ENCODE measurements around the gene C19orf33. TPM values are rescaled to one million over a fixed set of nuclear protein-coding genes. Genes with fewer than 3 reads are reported as not detected.
A peak's percentile ranks its signal among the peaks of the same experiment; 100 is the strongest.

C19orf33 gene
- polyA plus RNA-seq, 3 donors from 2014 or later, result 2.8 TPM; not detected in 2

DNA sequence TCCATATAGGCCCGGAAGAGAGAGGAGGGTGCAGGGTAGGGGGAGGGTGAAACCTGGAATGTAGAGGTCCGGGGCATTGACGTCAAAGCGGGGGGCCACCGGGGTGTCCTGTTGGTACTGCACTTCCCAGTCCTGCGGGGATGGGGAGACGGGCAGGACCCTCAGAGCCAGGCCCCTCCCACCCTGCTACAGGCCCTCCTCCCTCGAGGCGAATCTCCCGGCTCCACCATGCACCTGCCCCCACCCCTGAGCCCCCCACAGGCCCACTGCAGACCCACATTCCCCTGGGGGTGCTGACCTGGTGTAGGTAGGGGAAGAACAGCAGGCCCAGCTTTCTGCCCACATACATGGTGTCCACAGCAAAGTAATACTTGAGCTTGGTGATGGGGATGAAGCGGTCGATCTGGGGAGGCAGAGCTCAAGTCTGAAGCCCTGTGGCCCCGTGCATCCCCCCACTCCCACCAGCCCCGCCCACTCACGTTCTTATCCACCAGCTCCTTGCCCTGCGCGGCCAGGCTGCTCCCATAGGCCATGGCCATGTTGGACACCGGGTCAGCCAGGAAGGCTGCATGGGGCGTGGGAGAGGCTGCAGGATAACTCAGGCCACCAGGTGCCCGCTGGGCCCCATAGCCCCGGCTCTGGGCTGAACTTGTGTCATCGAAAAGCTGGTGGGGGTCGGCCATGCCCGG lies 5.0 kb downstream of the C19orf33 start:
- peaks cover 2 to 7% of the 10 kb centered on the region in 2 donors for H3K4me1 Mint-ChIP-seq
- no peak for DNase-seq
- no peaks in the 10 kb centered on the region for H3K9me3 Mint-ChIP-seq
- H3K36me3 Mint-ChIP-seq, result peaks cover 2 to 4% (median 4%) of the 10 kb centered on the region in 3 donors
- no peak overlapping the region for H3K4me3 Mint-ChIP-seq
- H3K27me3 Mint-ChIP-seq (ENCODE audit: low read depth in 3 of 3), result no peaks in the 10 kb centered on the region
- no peak overlapping the region for H3K27ac Mint-ChIP-seq

DNA sequence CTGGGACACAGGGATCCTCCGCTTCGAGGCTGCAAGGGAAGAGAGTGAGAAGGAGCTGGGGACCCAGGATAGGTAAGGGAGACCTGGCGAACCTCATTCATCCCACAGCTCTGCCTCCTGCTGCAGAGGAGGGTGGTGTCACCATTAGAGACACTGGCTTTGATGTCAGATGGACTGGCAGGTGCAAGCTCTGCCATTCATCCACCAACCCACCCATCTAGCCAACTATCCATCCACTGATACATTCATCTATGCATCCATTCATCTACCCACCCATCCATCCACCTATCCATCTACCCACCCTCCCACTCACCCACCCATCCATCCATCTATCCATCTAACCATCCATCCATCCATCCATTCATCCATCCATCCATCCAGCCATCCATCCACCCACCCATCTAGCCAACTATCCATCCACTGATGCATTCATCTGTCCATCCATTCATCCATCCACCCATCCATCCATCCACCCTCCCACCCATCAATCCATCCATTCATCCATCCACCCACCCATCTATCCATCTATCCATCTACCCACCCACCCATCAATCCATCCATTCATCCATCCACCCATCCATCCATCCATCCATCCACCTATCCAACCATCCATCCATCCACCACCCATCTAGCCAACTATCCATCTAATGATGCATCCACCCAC lies 5.7 kb downstream of the C19orf33 start:
- Mint-ChIP-seq H3K36me3 (peaks cover 2 to 4% (median 4%) of the 10 kb centered on the region in 3 donors), H3K27me3 (ENCODE audit: low read depth in 3 of 3) (no peaks in the 10 kb centered on the region), H3K4me3 (no peak overlapping the region), H3K9me3 (no peaks in the 10 kb centered on the region), H3K4me1 (peaks cover 2 to 7% of the 10 kb centered on the region in 2 donors), H3K27ac (no peak overlapping the region)
- no peak for DNase-seq

DNA sequence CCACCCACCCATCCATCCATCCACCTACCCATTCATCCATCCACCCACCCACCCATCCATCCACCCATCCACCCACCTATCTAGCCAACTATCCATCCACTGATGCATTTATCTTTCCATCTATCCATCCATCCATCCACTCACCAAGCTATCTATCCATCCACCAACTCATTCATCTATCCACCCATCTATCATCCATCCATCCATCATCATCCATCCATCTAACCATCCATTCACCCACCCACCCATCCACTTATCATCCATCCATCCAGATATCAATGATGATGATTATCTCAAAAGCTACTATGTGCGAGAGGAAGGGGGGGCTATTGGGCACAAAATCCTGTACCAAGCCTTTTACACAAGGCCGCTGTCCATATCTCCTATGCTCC lies 6.2 kb downstream of the C19orf33 start:
- Mint-ChIP-seq H3K36me3 (peaks cover 2 to 4% (median 4%) of the 10 kb centered on the region in 3 donors), H3K4me3 (no peak overlapping the region), H3K27me3 (ENCODE audit: low read depth in 3 of 3) (no peaks in the 10 kb centered on the region), H3K27ac (no peak overlapping the region), H3K9me3 (no peaks in the 10 kb centered on the region), H3K4me1 (peaks cover 4 to 11% of the 10 kb centered on the region in 2 donors)
- DNase-seq, result no peak

DNA sequence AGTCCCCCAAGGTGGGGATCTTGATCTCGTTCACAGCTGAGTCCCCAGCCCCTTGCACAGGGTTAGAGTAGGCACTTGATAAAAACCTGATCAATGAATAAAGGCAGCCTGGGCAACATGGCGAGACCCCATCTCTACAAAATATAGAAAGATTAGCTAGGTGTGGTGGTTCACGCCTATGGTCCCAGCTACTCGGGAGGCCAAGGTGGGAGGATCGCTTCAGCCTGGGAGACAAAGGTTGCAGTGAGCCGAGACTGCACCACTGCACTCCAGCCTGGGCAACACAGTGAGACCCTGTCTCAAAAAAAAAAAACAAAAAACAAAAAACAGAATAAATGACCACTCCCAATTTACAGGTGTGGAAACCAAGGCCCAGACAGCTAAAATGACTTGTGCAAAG lies 6.9 kb downstream of the C19orf33 start:
- Mint-ChIP-seq H3K27me3 (ENCODE audit: low read depth in 3 of 3) (peaks cover 0 to 2% (median 0%) of the 10 kb centered on the region in 3 donors), H3K9me3 (no peaks in the 10 kb centered on the region), H3K27ac (no peak overlapping the region), H3K36me3 (peaks cover 2 to 4% (median 4%) of the 10 kb centered on the region in 3 donors), H3K4me3 (no peak overlapping the region), H3K4me1 (peaks cover 6 to 13% of the 10 kb centered on the region in 2 donors)
- no peak for DNase-seq

DNA sequence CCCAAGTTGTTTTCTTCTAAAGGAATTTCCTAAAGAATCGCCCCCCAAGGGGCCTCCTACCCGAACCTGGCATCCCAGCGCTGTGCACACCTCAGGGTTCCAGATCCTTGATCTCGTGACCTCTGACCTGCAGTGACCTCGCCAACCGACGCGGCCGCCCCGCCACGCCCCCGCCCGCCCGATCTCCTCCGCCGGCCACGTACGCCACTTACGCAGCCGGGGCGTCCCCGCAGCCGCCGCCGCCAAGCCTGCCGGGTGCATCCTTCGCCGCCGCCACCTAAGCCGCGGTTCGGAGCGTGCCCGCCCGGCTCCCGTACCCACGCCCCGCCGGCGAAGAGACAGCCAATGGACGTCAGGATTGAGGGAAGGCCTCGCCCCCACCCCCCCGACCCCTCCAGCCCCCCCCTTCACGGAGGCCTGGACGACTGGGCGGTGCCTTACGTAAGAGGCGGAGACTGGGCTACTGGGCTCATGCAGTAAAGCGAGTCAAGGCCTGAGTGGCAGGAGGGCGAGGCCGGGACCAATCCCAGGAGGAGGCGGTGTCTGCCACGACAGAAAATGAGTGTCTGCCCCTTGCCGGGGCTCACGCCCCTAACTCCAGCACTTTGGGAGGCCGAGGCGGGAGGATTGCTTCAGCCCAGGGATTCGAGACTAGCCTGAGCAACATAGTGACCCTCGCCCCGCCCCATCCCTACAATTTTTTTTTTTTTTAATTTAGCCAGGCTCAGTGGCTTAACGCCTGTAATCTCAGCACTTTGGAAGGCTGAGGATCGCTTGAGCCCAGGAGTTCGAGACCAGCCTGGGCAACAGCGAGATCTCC lies 11.8 kb downstream of the C19orf33 start, which contains the start of gene YIF1B:
Gene YIF1B (minus strand): TSS at position 291 of the 820 bp plus-strand sequence. CDS start 30 bp downstream, at position 261.
- Mint-ChIP-seq H3K4me3 (peak within 1 kb of the TSS; percentile 83 to 94 (median 89)), H3K9me3 (no peaks in the 10 kb centered on the region), H3K27ac (peak within 1 kb of the TSS; percentile 80 to 96 (median 94)), H3K36me3 (no peaks in the 10 kb centered on the region), H3K4me1 (peaks cover 39 to 43% of the 10 kb centered on the region in 2 donors), H3K27me3 (ENCODE audit: low read depth in 3 of 3) (peaks cover 2 to 8% (median 6%) of the 10 kb centered on the region in 3 donors)
- peak; percentile 95 to 96 (median 96) for DNase-seq

DNA sequence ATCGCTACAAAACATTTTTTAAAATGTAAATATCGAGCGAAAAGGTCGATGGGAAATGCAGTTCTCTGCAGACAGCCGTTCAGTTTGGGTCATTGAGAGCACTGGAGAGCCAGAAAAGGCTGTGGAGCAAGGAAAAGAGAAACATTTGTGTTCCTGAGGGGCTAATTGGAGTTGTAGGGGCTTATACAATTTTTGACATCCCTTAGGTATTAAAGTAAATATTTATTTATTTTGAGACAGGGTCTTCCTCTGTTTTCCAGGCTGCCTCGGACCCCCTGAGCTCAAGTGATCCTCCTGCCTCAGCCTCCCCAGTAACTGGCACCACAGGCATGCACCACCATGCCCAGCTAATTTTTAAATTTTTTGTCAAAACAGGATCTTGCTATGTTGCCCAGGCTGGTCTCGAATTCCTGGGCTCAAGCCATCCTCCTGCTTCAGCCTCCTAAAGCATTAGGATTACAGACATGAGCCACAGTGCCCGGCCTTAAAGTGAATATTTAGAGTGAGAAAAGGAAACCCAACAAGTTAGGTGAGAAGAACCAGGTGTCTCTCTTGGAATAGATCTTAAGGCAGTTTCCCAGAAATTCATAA lies 12.5 kb downstream of the C19orf33 start:
- Mint-ChIP-seq H3K27me3 (ENCODE audit: low read depth in 3 of 3) (peaks cover 2 to 8% (median 6%) of the 10 kb centered on the region in 3 donors), H3K36me3 (no peaks in the 10 kb centered on the region), H3K4me3 (peak overlapping the region; percentile 83 to 94 (median 89)), H3K9me3 (no peaks in the 10 kb centered on the region), H3K4me1 (peaks cover 43% of the 10 kb centered on the region in 2 donors), H3K27ac (peak overlapping the region; percentile 80 to 96 (median 94))
- DNase-seq, result no peak

DNA sequence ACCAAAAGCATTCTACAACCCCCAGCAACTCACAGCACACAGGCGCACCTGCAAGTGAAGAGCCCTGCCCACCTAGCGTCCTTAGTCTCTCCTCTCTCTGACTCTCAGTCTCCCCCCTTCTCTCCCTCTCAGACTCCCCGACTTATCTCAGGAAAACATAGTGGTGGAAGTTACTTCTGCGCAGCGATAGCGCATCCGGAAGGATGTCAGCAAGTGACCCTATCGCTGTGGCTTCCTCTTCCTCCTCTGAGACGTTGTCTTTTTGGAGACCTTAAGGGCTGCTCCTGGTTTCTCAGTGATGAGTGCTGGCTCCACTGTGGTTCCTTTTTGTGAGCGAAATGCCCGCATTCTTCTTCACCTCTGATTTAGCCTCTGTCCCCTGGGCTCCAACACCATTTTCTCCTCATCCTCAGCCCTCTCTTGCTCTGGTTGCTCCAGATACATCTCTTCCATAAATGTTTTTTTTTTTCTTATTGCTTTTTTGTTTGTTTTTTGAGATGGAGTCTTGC lies 13.1 kb downstream of the C19orf33 start:
- Mint-ChIP-seq H3K4me1 (peaks cover 43% of the 10 kb centered on the region in 2 donors), H3K9me3 (no peaks in the 10 kb centered on the region)

DNA sequence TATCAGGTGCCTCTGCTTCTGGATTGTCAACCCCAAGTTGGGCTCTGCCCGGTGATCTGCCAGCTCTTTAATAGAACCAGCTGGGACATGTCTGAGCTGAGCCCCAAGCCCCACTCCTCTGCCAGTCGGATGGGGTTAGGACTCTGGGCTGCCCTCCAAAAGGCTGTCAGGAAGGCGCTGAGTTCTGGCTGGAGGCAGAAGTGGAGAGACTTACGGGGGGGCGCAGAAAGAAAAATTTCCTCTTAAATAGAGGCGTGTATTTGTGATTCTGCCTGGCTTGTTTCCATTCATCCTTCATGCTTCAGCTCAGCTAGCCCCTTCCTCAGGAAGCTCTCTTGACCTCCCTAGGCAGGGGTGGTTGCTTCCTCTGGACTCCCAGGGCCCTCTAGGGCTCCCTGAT lies 14.6 kb downstream of the C19orf33 start:
- H3K4me3 Mint-ChIP-seq, result peak overlapping the region; percentile 26 to 76 (median 69)
- H3K36me3 Mint-ChIP-seq, result no peaks in the 10 kb centered on the region
- peak overlapping the region in 2 of 6 donors; percentile 21 to 49 for H3K27ac Mint-ChIP-seq
- H3K27me3 Mint-ChIP-seq (ENCODE audit: low read depth in 3 of 3), result peaks cover 4 to 10% (median 6%) of the 10 kb centered on the region in 3 donors
- no peaks in the 10 kb centered on the region for H3K9me3 Mint-ChIP-seq
- peaks cover 39 to 41% of the 10 kb centered on the region in 2 donors for H3K4me1 Mint-ChIP-seq
- DNase-seq, result no peak

More for the DNA sequence above, 13.1 kb downstream of the C19orf33 start:
- peaks cover 4 to 10% (median 6%) of the 10 kb centered on the region in 3 donors for H3K27me3 Mint-ChIP-seq (ENCODE audit: low read depth in 3 of 3)
- DNase-seq, result peak; percentile 10 to 24 (median 22)
- peak overlapping the region; percentile 80 to 96 (median 94) for H3K27ac Mint-ChIP-seq
- H3K4me3 Mint-ChIP-seq, result peak overlapping the region; percentile 83 to 94 (median 89)
- H3K36me3 Mint-ChIP-seq, result no peaks in the 10 kb centered on the region

DNA sequence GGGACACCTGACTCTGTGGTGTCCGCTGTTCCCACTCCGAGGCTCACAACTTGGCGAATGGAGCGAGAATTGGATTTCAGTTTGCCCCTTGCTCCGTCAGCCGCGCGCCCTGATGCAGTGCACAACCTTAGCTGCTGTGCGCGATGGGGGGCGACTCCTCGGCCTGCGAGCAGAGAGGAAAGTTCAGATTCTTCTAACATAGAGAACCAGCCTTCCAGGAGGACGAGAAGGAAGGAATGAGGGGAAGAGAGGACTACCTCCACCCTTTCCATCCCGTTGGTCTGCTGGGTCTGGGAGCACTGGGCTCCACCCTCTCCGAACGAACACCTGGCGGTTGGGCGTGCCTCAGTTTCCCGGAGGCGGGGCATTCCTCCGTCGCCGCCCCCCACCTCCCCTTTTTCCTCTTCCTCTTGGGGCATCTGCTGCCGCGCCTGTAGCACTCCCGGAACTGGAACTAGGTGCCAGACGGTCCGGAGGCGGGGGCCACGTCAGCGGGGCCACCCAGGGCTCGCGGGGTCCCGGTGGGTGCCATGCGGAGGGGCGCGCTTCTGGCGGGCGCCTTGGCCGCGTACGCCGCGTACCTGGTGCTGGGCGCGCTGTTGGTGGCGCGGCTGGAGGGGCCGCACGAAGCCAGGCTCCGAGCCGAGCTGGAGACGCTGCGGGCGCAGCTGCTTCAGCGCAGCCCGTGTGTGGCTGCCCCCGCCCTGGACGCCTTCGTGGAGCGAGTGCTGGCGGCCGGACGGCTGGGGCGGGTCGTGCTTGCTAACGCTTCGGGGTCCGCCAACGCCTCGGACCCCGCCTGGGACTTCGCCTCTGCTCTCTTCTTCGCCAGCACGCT lies 15.6 kb downstream of the C19orf33 start, which contains the start of gene KCNK6:
Gene KCNK6 (plus strand): TSS at position 425 of the 838 bp plus-strand sequence. CDS start 106 bp downstream, at position 531.
- H3K4me3 Mint-ChIP-seq, result peak within 1 kb of the TSS; percentile 75 to 80 (median 76)
- peaks cover 36 to 41% of the 10 kb centered on the region in 2 donors for H3K4me1 Mint-ChIP-seq
- peak; percentile 47 to 49 (median 48) for DNase-seq
- no peaks in the 10 kb centered on the region for H3K36me3 Mint-ChIP-seq
- H3K27ac Mint-ChIP-seq, result peak within 1 kb of the TSS in 3 of 6 donors; percentile 24 to 55 (median 49)
- peaks cover 4 to 10% (median 6%) of the 10 kb centered on the region in 3 donors for H3K27me3 Mint-ChIP-seq (ENCODE audit: low read depth in 3 of 3)
- H3K9me3 Mint-ChIP-seq, result no peaks in the 10 kb centered on the region

DNA sequence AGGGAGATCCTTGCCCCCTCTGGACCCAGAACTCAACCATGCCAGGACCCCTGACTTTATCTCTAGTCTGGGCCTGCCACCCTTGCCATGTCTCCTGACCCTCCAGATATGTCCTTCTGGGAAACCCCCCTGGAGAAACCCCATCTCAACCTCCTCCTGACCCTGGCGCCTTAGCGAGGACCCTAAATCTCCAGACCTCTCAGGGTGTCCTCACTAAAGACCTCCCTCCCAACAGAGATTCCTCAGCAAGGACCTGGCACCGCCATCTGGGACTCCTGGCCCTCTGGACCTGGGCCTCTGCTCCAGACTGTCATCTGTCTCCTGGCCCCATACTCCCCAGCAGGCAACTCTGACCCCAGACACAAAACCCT lies 16.9 kb downstream of the C19orf33 start:
- Mint-ChIP-seq H3K4me3 (peak overlapping the region; percentile 74 to 80 (median 76)), H3K27ac (peak overlapping the region in 4 of 6 donors; percentile 16 to 55 (median 45)), H3K9me3 (no peaks in the 10 kb centered on the region), H3K36me3 (peaks cover 0 to 4% (median 4%) of the 10 kb centered on the region in 3 donors), H3K4me1 (peaks cover 30 to 37% of the 10 kb centered on the region in 2 donors), H3K27me3 (ENCODE audit: low read depth in 3 of 3) (peaks cover 2 to 10% (median 6%) of the 10 kb centered on the region in 3 donors)
- no peak for DNase-seq

DNA sequence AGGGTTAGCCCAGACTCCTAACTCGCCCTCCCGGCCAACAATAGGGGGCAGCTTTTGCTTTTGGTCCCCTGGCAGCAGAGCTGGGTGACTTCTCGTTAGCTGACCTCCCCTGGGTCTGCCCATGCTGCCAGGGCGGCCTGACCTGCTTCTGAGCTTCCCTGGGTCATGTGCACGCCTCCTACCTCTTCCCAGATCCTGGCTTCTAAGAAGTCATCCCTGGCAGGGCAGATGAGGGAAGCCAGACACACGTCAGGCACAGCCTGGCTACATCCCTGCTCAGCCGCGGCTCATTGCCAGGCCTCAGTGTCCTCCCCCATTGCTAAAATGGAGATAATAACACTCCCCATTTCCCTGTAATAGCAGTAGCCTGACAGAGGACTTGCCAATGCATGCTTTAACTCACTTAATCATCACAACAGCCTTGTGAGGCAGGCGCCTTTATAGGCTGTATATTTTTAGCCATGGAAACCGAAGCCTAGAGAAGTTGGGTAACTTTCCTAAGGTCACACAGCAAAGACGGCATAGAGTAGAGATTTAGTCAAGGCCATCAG lies 17.7 kb downstream of the C19orf33 start:
- Mint-ChIP-seq H3K4me3 (peak overlapping the region in 1 of 5 donors; percentile 33), H3K9me3 (no peaks in the 10 kb centered on the region), H3K4me1 (peaks cover 23 to 29% of the 10 kb centered on the region in 2 donors), H3K27me3 (ENCODE audit: low read depth in 3 of 3) (peaks cover 2 to 10% (median 6%) of the 10 kb centered on the region in 3 donors), H3K36me3 (peaks cover 0 to 4% (median 4%) of the 10 kb centered on the region in 3 donors), H3K27ac (peak overlapping the region in 2 of 6 donors; percentile 12 to 30)
- DNase-seq, result no peak

DNA sequence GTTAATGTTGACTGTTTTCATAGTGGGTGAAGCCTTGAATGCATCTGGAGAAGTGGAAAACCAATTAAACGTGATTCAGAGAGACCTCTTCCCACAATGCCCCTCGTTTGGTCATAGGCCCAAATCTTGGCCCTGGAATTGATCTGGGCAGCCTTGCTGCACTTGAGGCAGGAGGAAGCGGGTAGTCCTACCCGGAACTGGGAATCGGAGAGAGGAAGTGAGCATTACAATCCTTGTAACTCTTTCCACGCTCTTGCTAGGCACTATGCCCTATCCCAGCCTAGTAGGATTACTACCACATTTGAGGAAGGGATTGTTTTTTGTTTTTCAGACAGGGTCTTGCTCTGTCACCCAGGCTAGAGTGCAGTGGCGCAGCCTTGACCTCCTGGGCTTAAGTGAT lies 19.2 kb downstream of the C19orf33 start:
- peaks cover 11 to 18% of the 10 kb centered on the region in 2 donors for H3K4me1 Mint-ChIP-seq
- H3K36me3 Mint-ChIP-seq, result peaks cover 5 to 9% (median 8%) of the 10 kb centered on the region in 3 donors
- no peaks in the 10 kb centered on the region for H3K9me3 Mint-ChIP-seq
- H3K4me3 Mint-ChIP-seq, result no peak overlapping the region
- DNase-seq, result no peak
- peaks cover 2 to 5% (median 2%) of the 10 kb centered on the region in 3 donors for H3K27me3 Mint-ChIP-seq (ENCODE audit: low read depth in 3 of 3)
- H3K27ac Mint-ChIP-seq, result no peak overlapping the region

Measured in immature natural killer cell (primary cell).